Measurements from ENCODE around the gene SMAP2. TPM values are rescaled to one million over a fixed set of nuclear protein-coding genes. Genes with fewer than 3 reads are reported as not detected.

SMAP2 gene
- total RNA-seq, 2 donors from 2014 or later, result 487 to 586 TPM

DNA sequence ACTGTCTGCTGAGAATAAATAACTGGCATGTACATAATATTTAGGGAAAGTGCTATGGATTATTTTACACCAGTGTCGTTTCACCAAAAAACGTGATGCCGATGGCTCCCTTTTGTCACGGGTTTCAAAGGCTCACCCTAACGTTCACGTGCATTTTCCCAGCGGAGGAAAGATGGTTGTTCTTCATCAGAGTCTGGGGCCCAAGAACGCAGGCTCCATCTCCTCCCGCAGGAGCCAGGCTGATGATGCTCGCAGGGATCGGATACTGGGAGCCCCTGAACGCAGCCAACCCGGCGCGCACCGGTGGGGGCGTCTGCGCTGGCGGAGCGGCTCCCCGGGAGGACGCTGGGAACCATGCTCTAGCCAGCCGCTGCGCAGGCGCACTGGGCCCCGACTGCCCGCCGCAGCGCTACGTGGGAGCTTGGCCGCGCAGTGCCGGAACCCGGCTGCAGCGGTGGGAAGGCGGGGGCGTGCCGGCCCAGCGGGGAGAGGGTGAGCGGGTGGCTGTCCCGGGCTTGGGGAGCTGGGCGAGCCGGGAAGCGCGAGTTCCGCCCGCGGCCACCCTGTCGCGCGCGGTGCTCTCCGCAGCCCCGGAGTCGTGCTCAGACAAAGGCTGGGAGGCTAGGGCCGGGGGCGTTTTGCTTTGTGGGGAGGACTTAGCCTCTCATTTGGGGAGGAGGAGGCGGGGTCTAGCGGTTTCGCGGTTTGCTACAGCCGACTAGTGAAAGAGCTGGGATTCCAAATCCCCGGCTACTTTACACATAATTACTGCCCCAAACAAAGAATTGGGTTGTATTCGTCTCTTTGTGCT is 76.4 kb downstream of the SMAP2 start, which contains the start of gene ZFP69B:
TSS of gene ZFP69B (plus strand) at position 793 of the 811 bp plus-strand sequence. CDS start 486 bp downstream, outside the sequence.
- peak within 1 kb of the TSS; percentile 78 to 90 for H3K4me3 Mint-ChIP-seq
- peaks cover 21 to 23% of the 10 kb centered on the region in 2 donors for H3K9me3 Mint-ChIP-seq
- H3K4me1 Mint-ChIP-seq (ENCODE audit: low read depth), result peaks cover 34% of the 10 kb centered on the region
- H3K36me3 Mint-ChIP-seq (ENCODE audit: insufficient read depth in 2 of 2), result peaks cover 28 to 59% of the 10 kb centered on the region in 2 donors
- DNase-seq (peak; percentile 94 to 96), ATAC-seq (replicated peaks in 1 of 2) (peak; percentile 69 to 72)
- peak within 1 kb of the TSS; percentile 84 for H3K27ac Mint-ChIP-seq
- H3K27me3 Mint-ChIP-seq (ENCODE audit: low read depth), result no peaks in the 10 kb centered on the region

DNA sequence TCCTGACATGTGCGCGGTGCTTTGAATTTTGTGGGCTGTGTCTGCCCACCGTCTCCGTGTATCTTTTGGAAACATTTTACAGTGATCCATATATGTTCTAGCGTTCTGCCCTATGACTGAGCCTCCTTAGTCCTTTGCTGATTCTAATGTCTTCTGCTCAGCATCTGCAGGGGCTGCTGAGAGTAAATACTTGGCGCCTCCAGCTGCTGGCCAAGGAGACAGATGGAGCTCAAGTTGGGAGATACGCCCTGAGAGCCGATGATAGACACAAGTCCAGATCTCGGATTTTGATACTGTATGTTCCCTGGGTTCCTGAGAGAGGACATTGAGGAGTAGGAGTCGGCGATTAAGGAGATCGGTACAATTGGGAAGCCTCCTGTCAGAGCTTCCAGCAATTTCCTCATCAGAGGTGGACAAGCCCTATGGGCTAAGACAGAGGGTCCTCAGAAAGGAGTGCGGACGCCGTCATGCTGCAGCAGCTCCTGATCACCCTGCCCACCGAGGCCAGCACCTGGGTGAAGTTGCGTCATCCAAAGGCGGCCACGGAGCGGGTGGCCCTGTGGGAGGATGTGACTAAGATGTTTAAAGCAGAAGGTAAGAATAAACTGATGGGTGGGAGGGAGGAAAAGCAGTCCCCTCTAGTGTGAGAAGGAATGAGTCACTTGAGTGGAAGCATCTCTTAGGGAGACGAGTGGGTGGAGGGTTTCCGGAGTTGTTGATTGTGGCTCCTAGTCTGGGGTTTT is 77.1 kb downstream of the SMAP2 start:
- H3K27me3 Mint-ChIP-seq (ENCODE audit: low read depth), result no peaks in the 10 kb centered on the region
- H3K36me3 Mint-ChIP-seq (ENCODE audit: insufficient read depth in 2 of 2), result peaks cover 28 to 59% of the 10 kb centered on the region in 2 donors
- H3K4me3 Mint-ChIP-seq, result peak overlapping the region; percentile 78 to 90
- ATAC-seq (replicated peaks in 1 of 2) (peak; percentile 82 to 84), DNase-seq (peak; percentile 90 to 94)
- H3K27ac Mint-ChIP-seq, result peak overlapping the region; percentile 84
- peaks cover 37% of the 10 kb centered on the region for H3K4me1 Mint-ChIP-seq (ENCODE audit: low read depth)
- H3K9me3 Mint-ChIP-seq, result peaks cover 20 to 23% of the 10 kb centered on the region in 2 donors

DNA sequence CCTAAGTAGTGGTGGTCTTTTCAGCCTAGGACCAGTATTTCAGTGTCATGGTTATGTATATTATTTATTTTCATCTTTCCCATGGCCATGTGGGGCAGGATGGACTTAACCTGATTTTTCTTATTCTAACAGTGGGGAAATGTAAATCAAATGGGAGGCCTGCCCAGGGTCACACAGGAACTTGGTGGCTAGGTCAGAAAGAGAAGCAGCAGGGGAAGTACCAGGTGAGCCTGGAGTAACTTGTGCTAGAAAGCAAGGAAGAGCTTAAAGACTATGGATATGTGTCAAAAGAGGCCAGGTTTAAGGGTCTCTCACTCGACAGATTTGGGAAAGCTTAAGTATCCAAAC is 77.7 kb downstream of the SMAP2 start:
- peak overlapping the region; percentile 84 for H3K27ac Mint-ChIP-seq
- ATAC-seq (replicated peaks in 1 of 2) (peak in 1 of 2 donors; percentile 13), DNase-seq (no peak)
- peaks cover 30 to 59% of the 10 kb centered on the region in 2 donors for H3K36me3 Mint-ChIP-seq (ENCODE audit: insufficient read depth in 2 of 2)
- H3K9me3 Mint-ChIP-seq, result peaks cover 17 to 21% of the 10 kb centered on the region in 2 donors
- peaks cover 37% of the 10 kb centered on the region for H3K4me1 Mint-ChIP-seq (ENCODE audit: low read depth)
- H3K27me3 Mint-ChIP-seq (ENCODE audit: low read depth), result no peaks in the 10 kb centered on the region
- H3K4me3 Mint-ChIP-seq, result peak overlapping the region; percentile 78 to 90

DNA sequence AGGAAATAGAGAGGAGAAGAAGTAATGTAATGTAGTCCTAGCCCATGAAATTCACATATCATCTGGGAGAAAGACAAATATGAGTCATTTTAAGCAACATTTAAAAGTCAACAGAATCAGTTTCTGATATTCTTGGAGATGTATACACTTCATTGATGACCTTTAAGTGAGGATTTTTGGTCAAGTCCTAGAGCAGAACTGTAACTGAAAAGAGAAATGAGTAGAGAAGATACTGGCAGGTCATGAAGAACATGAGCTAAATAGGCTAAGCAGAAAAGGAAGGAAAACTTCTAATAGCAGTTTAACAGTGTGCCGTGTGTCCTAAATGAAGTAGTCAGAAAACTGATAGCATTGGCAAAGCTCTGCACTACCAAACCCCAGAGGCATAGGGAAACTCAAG is 81.3 kb downstream of the SMAP2 start:
- Mint-ChIP-seq H3K4me1 (ENCODE audit: low read depth) (peaks cover 37% of the 10 kb centered on the region), H3K9me3 (peaks cover 35 to 39% of the 10 kb centered on the region in 2 donors)

DNA sequence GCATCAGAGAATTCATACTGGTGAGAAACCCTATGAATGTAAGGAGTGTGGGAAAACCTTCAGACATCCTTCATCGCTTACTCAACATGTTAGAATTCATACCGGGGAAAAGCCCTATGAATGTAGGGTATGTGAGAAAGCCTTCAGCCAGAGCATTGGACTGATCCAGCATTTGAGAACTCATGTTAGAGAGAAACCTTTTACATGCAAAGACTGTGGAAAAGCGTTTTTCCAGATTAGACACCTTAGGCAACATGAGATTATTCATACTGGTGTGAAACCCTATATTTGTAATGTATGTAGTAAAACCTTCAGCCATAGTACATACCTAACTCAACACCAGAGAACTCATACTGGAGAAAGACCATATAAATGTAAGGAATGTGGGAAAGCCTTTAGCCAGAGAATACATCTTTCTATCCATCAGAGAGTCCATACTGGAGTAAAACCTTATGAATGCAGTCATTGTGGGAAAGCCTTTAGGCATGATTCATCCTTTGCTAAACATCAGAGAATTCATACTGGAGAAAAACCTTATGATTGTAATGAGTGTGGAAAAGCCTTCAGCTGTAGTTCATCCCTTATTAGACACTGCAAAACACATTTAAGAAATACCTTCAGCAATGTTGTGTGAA is 89.5 kb downstream of the SMAP2 start:
- DNase-seq, result no peak

More for the DNA sequence above, 81.3 kb downstream of the SMAP2 start:
- DNase-seq (no peak), ATAC-seq (replicated peaks in 1 of 2) (no peak)
- Mint-ChIP-seq H3K27ac (no peak overlapping the region), H3K36me3 (ENCODE audit: insufficient read depth in 2 of 2) (peaks cover 59 to 87% of the 10 kb centered on the region in 2 donors), H3K27me3 (ENCODE audit: low read depth) (no peaks in the 10 kb centered on the region), H3K4me3 (no peak overlapping the region)

DNA sequence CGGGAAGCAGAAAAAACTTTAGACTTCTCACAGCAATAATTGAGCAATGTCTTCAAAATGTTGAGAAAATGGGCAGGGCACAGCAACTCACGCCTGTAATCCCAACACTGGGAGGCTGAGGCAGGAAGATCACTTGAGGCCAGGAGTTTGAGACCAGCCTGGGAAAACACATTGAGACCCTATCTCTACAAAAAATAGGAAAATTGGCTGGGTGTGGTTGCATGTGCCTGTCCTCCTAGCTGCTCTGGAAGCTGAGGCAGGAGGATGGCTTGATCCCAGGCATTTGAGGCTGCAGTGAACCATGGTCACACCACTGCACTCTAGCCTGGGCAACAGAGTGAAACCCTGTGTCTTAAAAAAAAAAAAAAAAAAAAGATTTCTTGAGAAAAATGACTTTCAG is 95.8 kb downstream of the SMAP2 start:
- peaks cover 26 to 47% of the 10 kb centered on the region in 2 donors for H3K9me3 Mint-ChIP-seq
- H3K27ac Mint-ChIP-seq, result no peak overlapping the region
- H3K27me3 Mint-ChIP-seq (ENCODE audit: low read depth), result no peaks in the 10 kb centered on the region
- H3K4me1 Mint-ChIP-seq (ENCODE audit: low read depth), result no peaks in the 10 kb centered on the region
- H3K4me3 Mint-ChIP-seq, result no peak overlapping the region
- peaks cover 41 to 64% of the 10 kb centered on the region in 2 donors for H3K36me3 Mint-ChIP-seq (ENCODE audit: insufficient read depth in 2 of 2)
- ATAC-seq (replicated peaks in 1 of 2), result no peak
- DNase-seq, result no peak

More for the DNA sequence above, 89.5 kb downstream of the SMAP2 start:
- no peak for ATAC-seq (replicated peaks in 1 of 2)
- Mint-ChIP-seq H3K9me3 (peaks cover 27 to 46% of the 10 kb centered on the region in 2 donors), H3K4me1 (ENCODE audit: low read depth) (no peaks in the 10 kb centered on the region), H3K27ac (no peak overlapping the region), H3K4me3 (no peak overlapping the region), H3K27me3 (ENCODE audit: low read depth) (no peaks in the 10 kb centered on the region), H3K36me3 (ENCODE audit: insufficient read depth in 2 of 2) (peaks cover 53 to 73% of the 10 kb centered on the region in 2 donors)

Other genes starting within 250 kb of the SMAP2 start
- gene RLF, start 212.3 kb upstream of the SMAP2 start, total RNA-seq, result 10 to 100 TPM; 16.8 to 21.2 TPM
- 1 to 10 TPM in 1 of 2 donors, under 1 TPM in 1; 0.82 to 1.2 TPM for gene TMCO2, start 125.8 kb upstream of the SMAP2 start, total RNA-seq
- gene ZMPSTE24, start 115.5 kb upstream of the SMAP2 start, total RNA-seq, result 10 to 100 TPM; 32.7 to 36.8 TPM
- 10 to 100 TPM; 27.4 to 36.3 TPM for gene COL9A2, start 56.4 kb upstream of the SMAP2 start, total RNA-seq
- gene ZFP69B, start 76.7 kb downstream of the SMAP2 start, total RNA-seq, result 1 to 10 TPM; 7.4 to 7.9 TPM
- 1 to 10 TPM; 4.0 to 8.4 TPM for gene ZFP69, start 103.6 kb downstream of the SMAP2 start, total RNA-seq
- 10 to 100 TPM; 13.6 to 17.5 TPM for gene EXO5, start 135.0 kb downstream of the SMAP2 start, total RNA-seq
- 1 to 10 TPM; 6.3 to 7.1 TPM for gene ZNF684, start 157.9 kb downstream of the SMAP2 start, total RNA-seq